HPDE6-E6E7 (cell line): ENCODE results near the gene DIP2C.
"Not testable (repeated sequence)": the region's sequence is repeated elsewhere in the genome, so short reads cannot be mapped to it uniquely, and the experiment has no call there.

ENCODE experiments used
- DNase-seq: peaks from one replicate; pipeline ENCODE4 v3.0.0; 2011; ENCODE audit warnings: missing footprints; ENCODE audit errors: extremely low spot score

DIP2C gene

DNA sequence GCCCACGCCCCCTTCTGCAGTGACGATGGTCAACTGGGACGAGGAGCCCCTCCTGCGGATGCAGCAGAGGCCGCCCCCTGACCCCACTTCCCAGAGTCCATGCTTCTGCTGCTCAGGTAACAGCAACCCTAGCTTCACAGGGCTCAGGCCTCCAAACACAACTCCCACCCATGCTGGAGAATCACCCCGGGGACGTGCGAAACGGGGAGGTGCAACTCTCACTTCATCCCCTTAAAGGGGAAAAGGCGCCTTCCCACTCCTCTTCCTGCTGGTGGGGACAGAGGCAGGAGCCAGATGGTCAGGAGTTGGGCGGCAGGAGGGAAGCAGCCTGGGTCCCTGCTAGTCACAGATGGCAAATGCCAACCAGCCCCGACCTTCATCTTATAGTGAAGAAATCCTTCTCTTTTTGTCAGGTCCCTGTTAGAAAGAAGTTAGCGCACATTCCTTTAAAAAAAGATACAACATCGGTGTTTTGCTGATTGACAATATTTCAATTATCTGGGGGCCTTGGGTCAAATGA lies 155.4 kb downstream of the DIP2C start:
- no peak for DNase-seq

DNA sequence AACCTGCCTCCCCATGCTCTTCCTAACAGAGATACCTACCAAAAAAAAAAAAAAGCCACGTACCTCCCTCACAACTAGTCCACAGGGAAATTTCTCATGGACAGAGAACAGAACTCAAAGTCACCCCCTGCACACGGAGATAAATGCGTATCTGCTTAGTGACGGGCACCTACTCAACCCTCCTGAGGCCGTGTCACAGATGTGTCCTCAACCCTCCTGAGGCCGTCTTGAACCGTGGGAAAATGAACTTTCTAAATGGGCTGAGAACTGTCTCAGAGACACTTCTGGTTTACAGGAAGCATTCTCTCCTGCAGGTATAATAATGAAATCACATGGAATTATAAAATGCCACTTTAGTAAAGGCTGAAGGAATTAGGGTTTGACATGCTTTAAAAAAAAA lies 155.9 kb downstream of the DIP2C start:
- no peak for DNase-seq

DNA sequence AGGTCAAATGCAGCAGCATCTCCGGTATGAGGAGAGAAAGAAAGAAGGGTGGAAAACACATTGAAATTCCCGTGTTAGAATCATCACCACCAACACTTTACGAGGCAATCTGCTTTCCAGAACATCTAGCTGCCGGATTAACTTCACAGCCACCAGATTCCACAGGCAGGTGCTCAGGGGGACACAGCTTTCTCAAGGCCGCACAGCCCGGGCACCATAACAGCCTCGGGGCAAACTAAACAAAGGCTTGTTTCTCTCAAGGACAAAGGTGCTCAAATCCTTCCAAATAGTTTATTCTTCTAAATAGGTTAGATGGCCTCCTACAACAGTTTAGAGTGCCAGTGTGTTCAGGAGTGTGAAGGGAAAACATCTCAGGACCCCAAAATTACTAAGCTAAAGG lies 156.3 kb downstream of the DIP2C start:
- DNase-seq: no peak

DNA sequence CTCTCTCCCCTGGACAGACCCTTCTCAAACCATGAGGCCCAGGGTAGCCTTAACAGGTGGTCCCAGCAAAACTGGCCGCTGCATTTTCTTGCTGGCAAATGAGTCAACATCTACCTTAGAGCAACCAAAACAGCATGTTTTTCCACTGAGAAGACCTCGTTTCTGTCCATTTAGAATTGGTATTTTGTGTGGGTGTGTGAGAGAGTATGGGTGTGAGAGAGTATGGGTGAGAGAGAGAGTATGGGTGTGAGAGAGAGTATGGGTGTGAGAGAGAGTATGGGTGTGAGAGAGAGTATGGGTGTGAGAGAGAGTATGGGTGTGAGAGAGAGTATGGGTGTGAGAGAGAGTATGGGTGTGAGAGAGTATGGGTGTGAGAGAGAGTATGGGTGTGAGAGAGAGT lies 157.1 kb downstream of the DIP2C start:
- not testable (repeated sequence) for DNase-seq

DNA sequence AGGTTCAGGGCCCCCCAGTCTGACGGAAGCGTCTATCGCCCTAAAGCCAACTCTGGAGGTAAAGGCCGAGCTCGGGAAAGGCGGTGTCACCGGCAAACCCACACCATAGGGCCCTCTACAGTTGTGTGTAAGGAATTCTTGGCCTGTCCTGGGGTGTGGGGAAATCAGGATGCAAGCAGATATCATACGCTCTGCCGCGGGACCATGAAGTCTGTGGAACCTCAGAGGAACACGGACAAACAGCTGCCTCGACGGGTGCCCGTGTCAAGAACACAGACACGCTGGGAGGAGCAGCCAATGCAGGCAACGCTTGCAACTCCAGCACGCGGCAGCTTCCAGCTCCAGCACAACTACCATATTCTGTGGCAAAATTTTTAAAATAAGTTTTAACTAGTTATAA lies 157.9 kb downstream of the DIP2C start:
- DNase-seq: no peak

DNA sequence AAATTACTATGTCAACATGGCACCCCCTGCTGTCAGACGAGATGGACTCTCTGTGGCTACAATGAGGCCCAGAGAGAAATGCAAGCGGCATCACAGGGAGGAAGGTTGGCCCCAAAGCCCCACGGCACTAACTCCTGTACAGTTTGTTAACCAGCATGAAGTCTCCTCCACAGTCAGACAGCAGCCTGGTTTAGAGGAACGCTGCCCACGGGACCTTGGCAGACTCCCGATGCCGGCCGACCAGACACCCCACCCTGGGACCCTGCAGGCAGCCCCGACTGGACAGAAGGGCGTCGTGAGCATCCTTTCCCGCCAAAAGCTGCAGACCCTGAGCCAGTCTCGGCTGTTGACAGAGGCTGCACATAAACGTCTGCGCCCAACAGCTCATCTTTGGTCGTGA lies 158.8 kb downstream of the DIP2C start:
- DNase-seq: no peak

DNA sequence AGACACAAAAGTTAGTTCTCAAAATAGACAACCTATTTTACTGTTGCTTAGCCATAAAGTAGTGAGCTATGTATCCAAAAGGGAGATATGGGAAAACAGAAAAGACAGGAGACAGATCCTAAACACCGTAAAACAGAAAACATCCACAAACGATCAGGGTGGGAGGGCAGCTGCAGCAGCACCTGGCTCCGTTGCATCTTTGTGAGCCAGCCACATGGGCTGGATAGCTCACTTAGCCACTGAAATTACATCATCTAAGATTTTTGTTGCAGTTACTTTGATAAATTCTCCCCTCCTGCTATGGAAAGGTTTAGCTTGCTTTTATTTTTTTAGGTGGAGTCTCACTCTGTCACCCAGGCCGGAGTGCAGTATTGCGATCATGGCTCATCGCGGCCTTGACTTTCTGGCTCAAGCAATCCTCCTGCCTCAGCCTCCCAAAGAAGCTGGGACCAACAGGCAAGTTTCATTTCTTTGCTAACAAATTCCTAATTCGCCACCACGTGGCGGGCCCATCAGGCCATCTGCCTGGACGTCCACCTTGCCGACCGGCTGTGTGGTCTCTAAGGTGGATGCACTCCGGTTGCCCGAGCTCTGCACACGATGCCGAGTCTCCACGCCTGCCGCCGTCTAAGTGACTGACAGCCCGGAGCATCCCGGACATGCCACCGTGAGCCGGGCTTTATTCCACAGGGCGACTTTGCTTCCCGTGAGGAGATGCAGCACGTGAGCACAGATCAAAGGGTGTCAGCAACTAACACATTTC lies 159.8 kb downstream of the DIP2C start:
- no peak for DNase-seq

DNA sequence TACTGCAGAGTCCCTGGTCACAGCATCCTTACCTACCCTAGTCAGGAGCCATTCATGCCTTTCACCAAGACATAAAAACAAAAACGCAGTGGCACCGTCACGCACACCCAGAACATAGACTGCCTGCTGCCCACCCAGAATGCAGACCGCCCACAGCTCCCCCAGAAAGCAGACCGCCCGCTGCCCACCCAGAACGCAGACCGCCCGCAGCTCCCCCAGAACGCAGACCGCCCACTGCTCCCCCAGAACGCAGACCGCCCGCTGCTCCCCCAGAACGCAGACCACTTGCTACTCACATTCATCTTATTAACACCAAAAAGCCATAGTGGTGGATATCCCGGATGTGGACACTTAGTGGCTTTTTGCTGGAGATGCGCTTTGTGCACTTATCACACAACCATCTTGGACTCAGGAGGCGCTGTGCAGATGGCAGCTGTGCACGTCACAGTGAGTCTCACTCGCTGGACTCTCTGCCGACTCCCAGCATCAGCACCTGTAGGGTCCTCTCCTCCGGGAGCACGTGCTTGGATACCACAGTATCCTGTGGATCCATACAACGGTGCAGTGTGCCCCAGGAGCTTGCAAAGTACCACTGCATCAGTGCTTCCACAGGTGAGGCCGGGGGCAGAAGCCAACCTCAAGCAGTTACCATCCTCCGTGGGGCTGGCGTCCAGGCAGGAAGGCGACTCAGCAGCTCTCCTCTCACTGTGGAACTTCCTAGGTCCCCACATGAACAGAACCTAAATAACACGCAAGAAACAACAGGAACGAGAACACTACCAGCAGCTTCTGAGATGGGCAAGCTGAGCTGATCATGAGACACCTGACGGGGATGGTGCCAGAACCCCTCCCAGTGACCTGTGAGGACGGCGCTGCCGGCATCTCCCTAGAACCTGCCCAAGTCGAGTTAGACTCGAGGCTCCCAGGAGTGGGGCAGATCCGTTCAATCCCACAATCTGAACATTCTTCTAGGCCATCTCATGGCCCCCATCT lies 161.0 kb downstream of the DIP2C start:
- DNase-seq: no peak

DNA sequence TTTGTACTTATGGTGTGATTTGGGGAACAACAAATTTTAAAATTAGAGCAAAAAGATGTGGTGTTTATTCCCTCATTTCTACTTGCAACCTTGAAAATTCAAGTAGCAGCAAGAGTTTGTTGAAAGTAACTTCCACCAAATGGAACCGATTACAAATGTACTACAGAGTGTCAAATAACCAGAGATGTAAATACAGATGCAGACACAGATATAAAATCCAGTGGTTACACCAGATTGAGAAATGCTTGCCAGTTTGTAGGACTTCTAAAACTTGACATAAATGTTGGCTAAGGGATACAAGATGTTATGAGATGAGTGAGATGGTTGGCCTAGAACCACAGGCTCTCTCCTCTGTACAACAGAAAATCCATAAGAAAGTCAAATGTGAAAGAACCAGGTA lies 162.1 kb downstream of the DIP2C start:
- DNase-seq: no peak

DNA sequence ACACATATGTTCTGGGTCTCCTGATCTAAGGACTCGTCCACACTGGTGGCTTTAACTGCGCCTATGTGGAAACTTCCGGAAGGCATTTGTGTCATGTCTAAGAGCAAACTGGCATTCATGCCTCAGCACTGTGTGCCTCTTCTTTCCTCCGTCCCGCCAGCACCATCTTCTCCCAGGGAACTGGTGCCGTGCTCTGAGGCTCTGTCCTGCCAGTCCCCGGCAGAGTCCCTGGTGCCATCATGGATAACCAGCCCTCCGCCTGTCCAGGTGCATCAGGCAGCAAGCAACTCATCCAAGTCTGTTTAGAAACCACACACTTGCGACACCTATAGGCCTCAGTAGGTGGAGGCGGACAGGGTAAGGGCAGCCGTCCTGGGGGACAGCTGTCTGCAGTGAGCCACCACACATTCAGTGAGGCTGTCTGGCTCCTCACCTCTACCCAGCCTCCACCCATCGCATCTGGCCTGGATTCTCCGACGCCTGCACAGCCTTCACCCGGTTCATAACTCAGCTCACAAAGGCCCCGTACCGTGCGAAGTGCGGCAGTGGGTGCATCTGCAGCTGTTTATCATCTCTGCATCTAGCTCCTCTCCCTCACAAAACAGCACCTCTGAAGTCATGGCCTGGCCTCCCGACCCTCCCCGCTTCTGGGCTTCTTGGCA lies 162.7 kb downstream of the DIP2C start:
- DNase-seq: no peak

DNA sequence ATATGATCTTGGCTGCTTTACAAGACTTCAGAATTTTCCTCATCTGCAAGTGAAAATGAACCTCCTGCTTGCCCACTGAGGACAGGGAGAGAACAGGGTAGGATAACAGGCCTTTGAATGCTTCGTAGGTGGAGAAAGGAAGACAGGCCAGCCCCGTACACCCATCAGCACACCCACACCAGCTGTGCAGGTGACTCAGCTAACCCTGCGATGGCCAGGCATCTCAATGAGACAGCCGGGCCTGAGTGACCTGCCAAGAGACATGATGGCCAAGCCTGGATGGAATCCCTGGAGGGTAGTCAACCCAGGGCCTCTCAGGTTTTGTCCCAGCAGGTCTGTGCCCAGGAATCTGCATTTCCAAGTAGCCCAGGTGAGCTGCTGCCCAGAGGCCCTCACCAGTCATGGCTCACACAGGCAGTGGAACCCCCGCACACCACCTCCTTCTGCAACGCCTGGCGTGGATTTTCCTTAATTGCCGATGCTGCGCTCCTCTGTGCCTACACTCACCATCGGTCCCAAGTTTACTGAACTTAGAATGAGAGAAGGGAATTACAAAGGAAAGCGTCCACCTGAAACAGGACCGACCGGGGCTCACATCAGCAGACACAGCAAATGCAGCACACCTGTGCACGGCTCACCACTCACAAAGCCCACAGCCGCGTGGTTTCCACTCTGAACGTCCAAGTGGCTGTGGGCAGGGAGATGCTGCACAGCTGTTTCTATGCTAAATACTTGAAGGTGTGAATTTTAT lies 163.7 kb downstream of the DIP2C start:
- no peak for DNase-seq

DNA sequence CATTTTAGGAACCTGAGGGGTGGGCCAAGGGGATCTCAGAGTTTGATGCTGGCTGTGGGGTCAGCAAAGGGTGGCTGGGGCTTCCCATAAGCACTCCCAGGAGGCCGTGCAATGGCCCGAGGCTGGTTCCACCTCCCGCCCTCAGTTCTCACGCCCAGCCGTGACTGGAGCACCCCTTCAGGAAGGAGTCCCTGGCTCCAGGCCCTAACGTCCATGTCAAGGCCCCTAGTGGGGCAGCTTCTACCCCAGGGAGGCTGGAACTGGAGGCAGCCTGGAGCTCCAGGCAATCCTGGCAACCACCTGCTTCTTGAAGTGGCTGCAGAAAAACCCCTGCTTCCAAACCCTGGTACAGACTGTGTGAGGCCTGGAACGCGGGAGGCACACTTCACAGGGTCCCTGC lies 165.5 kb downstream of the DIP2C start:
- no peak for DNase-seq

DNA sequence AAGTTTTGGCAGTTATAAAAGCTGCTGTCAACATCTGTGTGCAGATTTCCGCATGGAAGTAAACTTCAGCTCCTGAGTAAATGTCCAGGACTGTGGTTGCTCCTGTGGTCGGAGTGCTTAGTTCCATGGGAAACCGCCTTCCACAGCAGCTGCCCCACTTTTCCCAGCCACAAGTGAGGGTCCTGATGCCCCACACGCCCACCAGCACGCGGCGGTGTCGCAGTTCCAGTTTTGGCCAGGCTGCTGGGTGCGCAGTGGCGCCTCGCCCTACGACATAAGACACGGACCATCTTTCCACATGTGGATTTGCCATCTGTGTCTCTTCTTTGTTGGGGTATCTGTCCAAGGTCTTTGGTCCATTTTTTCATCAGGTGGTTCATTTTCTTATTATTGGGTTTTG lies 167.1 kb downstream of the DIP2C start:
- no peak for DNase-seq

DNA sequence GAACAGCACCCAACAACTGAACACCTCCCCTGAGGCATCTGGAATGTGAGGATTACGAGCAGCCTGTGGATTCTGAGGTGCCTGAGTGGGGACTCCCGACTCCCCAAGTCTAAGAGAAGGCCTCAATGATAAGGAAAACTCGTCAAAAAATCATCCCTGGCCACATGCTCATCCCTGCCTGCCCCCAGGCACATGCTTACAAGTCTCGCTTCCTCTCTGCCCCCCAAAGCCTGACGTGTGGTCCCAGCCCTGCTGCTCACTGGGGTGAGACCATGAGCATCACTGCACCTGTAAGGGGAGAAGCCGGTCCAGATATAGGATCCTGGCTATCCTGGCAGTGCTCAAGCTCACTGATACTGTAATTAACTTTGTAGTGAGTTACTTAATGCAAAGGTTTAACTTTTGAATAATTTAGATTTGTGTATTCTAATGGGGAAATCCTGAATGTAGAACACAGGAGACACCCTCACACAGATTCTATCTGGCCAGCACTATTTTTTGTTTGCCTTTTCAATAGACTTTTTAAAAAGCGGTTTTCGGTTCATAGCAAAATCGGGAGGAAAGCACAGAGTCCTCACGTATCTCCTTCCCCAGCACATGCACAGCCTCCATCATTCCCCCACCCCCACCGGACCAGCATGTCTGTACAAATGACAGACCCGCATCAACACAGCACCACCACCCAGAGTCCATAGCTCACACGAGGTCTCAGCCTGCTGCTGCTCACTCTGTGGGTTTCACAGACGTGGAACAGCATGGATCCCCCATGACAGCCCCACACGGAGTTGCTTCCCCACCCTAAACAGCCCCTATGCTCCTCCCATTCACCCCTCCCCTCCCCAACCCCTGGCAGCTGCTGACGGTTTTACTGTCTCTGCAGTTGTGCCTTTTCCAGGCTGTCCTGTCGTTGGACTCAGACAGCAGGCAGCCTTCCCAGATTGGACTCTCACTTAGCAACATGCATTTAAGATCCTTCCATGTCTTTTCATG lies 167.9 kb downstream of the DIP2C start:
- DNase-seq: no peak

DNA sequence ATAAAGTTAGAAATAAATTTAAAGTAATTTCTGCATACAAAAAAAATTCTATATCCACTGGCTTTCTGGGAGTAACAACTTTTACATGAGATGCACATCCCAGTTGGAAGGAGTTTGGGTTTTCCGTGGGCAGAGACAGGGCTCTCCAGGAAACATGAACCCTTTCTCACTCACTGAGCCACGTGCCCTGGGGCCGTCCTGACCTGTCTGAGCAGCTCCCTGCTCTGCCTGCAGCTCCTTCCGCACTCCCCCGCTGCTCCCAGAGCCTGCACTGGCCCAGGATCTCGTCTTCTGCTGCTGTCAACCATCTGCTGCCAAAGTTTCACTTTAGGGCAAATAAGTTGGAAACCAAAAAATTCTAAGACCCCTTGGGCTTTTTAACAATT lies 169.1 kb downstream of the DIP2C start:
- peak; percentile 8 for DNase-seq

DNA sequence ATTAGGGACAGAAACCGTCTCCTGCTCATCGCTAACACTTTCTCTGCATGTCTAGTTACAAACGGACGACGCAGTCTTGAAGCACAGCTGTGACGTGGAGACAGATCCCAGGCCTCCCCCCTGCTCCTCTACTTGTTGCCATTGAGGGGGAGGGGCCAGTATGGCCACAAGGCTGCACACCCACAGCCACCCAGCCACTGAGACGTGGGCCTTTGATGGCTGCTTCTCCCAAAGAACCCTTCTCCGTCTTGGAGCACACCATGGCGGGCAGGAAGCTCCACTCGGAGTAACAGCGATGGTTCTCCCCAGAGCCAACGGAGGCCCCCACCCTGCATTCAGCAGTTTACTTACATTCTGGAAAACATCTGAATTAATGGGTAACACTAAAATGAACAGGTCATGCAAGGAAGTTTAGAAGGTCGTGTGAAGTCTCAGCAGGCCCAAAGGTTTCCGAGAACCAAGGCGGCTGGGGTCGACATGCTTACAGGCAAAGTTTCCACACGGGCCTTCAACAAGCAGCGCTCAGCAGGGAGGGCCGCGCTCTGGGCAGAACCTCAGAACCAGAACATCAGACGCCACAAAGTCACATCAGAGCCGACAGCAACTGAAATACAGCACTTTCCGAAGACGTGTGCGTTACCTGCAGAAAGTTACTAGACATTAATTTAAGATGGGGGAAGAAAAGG lies 169.6 kb downstream of the DIP2C start:
- DNase-seq: no peak

DNA sequence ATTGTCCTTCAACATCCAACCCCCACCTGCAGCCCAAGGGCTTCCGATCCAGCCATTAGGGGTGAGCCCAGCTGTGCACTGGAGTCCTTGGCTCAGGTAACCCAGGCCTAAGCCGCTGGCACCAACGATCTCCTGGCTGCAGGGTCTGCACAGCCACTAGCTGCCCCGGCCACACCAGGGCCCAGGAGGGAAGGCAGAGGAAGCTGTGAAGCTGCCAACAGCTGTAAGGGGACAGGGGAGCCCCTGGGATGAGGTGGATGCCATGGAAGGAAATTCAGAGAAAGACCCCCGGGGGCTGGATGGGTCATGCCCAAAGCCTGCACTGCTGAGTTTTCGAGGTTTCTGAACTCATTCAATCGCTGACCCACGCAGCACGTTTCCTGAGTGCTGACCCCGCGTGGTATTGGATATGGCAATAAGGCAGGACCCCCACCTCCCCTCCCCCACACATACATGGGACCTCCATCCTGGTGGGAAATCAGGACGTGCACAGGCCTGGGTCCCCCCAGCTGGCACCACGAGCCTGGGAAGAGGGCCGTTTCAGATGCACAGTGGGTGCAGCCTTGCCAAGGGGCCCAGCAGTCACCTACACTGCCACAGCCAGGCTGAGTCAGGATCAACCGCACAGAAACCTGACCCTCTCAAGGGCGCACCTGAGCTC lies 170.3 kb downstream of the DIP2C start:
- DNase-seq: no peak

DNA sequence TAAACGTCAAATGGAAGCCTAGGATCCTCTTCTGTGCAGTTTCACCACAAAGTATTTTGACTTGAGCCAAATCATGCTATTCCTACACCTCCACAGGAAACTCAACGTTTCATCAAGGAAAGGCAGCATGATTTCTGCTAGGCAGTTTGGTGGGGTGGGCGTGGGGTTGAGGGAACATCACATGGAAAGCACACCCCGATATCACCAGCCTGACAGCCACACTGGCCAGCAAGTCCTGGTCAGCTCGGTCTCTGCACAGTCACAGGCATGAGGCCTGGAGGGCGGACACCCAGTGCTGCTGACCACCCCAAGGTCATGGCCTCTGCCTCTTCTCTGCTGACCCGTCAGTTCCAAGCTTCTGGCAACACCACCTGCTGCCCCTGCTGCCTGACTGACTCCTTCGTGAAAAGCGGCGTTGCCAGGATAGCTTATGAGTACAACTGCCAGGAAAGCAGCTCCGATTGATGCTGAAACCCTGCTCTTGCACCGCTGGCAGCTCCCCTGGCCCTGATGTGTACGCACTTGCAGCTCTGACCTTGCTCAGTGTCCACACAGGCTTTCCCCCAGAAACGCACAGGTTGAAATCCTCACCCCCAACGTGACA lies 171.5 kb downstream of the DIP2C start:
- DNase-seq: no peak
